NT2/D1 (cell line): ENCODE measurements around the gene EIF4E1B.

ENCODE experiments used
- DNase-seq: peaks from one replicate; pipeline ENCODE4 v3.0.0-alpha.2; 2011; ENCODE audit warnings: low read depth, low spot score
- H3K27me3 ChIP-seq: 2 replicates; pipeline ENCODE4 v1.6.0; 2011; ENCODE audit warnings: mild to moderate bottlenecking; ENCODE audit not compliant: insufficient read length, insufficient read depth
- H3K36me3 ChIP-seq: 2 replicates; pipeline ENCODE4 v1.6.1; 2011; ENCODE audit warnings: mild to moderate bottlenecking, low read length, mixed read lengths; ENCODE audit not compliant: insufficient read depth, insufficient read length
- H3K4me1 ChIP-seq: 2 replicates; pipeline ENCODE4 v1.5.1; 2011; ENCODE audit not compliant: insufficient read depth, insufficient read length
- H3K4me3 ChIP-seq: 2 replicates; pipeline ENCODE4 v1.5.1; 2011; ENCODE audit warnings: low read depth; ENCODE audit not compliant: insufficient read length
- H3K9ac ChIP-seq: 2 replicates; pipeline ENCODE4 v1.6.0; 2011; ENCODE audit warnings: low read depth; ENCODE audit not compliant: insufficient read length
- H3K9me3 ChIP-seq: 2 replicates; pipeline ENCODE4 v1.5.1; 2011; ENCODE audit warnings: mild to moderate bottlenecking, low read length; ENCODE audit not compliant: insufficient read depth
- SUZ12 ChIP-seq: IDR thresholded peaks from 2 replicates; pipeline ENCODE4 v1.6.1; 2011; ENCODE audit not compliant: insufficient read length, insufficient read depth; ENCODE audit errors: extremely low read depth
- YY1 ChIP-seq: IDR thresholded peaks from 2 replicates; pipeline ENCODE4 v1.6.1; 2011; ENCODE audit not compliant: insufficient read length, insufficient read depth
- ZNF274 ChIP-seq: IDR thresholded peaks from 2 replicates; pipeline ENCODE4 v1.6.1; 2011; ENCODE audit warnings: mild to moderate bottlenecking, low read depth, low read length

Gene EIF4E1B

GRCh38 chr5:176629317-176629852 lies 1.1 kb upstream of the EIF4E1B start:
- TF ChIP-seq YY1, result no peak
- TF ChIP-seq ZNF274, result no peak
- no peak for TF ChIP-seq SUZ12
- H3K4me1 ChIP-seq, result peaks cover 8% of the 10 kb centered on the region
- DNase-seq, result no peak
- peak overlapping the region; percentile 70 for H3K9ac ChIP-seq
- peaks cover 39% of the 10 kb centered on the region for H3K27me3 ChIP-seq
- no peaks in the 10 kb centered on the region for H3K36me3 ChIP-seq
- H3K4me3 ChIP-seq, result peak overlapping the region; percentile 70
- H3K9me3 ChIP-seq, result no peaks in the 10 kb centered on the region

- Histone ChIP-seq H3K27me3 (peaks cover 39% of the 10 kb centered on the region), H3K36me3 (no peaks in the 10 kb centered on the region), H3K9ac (peak overlapping the region; percentile 44), H3K4me3 (peak overlapping the region; percentile 70), H3K9me3 (no peaks in the 10 kb centered on the region), H3K4me1 (peaks cover 5% of the 10 kb centered on the region)
- no peak for DNase-seq
- TF ChIP-seq SUZ12 (no peak), YY1 (no peak), ZNF274 (no peak)
These were observed 277 bp downstream of the EIF4E1B start for GRCh38 chr5:176630681-176631222.

- DNase-seq, result no peak
- Histone ChIP-seq H3K36me3 (no peaks in the 10 kb centered on the region), H3K9ac (no peak overlapping the region), H3K4me1 (peaks cover 4% of the 10 kb centered on the region), H3K27me3 (peaks cover 39% of the 10 kb centered on the region), H3K4me3 (no peak overlapping the region), H3K9me3 (no peaks in the 10 kb centered on the region)
- no peak for TF ChIP-seq YY1
- TF ChIP-seq ZNF274, result no peak
- no peak for TF ChIP-seq SUZ12
These were observed 1.1 kb downstream of the EIF4E1B start for GRCh38 chr5:176631383-176632200.

GRCh38 chr5:176632745-176633144 lies 2.3 kb downstream of the EIF4E1B start:
- no peak for TF ChIP-seq YY1
- TF ChIP-seq ZNF274, result no peak
- no peak for TF ChIP-seq SUZ12
- Histone ChIP-seq H3K9me3 (no peaks in the 10 kb centered on the region), H3K27me3 (peaks cover 39% of the 10 kb centered on the region), H3K9ac (no peak overlapping the region), H3K36me3 (no peaks in the 10 kb centered on the region), H3K4me3 (no peak overlapping the region), H3K4me1 (no peaks in the 10 kb centered on the region)
- DNase-seq, result no peak

- TF ChIP-seq YY1 (no peak), ZNF274 (no peak), SUZ12 (no peak)
- H3K27me3 ChIP-seq, result peaks cover 30% of the 10 kb centered on the region
- H3K4me1 ChIP-seq, result no peaks in the 10 kb centered on the region
- H3K9ac ChIP-seq, result no peak overlapping the region
- no peak overlapping the region for H3K4me3 ChIP-seq
- no peaks in the 10 kb centered on the region for H3K9me3 ChIP-seq
- no peaks in the 10 kb centered on the region for H3K36me3 ChIP-seq
- no peak for DNase-seq
These were observed 3.1 kb downstream of the EIF4E1B start for GRCh38 chr5:176633598-176633997.

- Histone ChIP-seq H3K36me3 (no peaks in the 10 kb centered on the region), H3K4me1 (peaks cover 2% of the 10 kb centered on the region), H3K9ac (no peak overlapping the region), H3K27me3 (peaks cover 5% of the 10 kb centered on the region), H3K4me3 (no peak overlapping the region), H3K9me3 (no peaks in the 10 kb centered on the region)
- DNase-seq, result no peak
- TF ChIP-seq SUZ12 (no peak), YY1 (no peak), ZNF274 (no peak)
These were observed 6.0 kb downstream of the EIF4E1B start for GRCh38 chr5:176636426-176636825.

- Histone ChIP-seq H3K4me1 (peaks cover 2% of the 10 kb centered on the region), H3K9me3 (no peaks in the 10 kb centered on the region), H3K27me3 (no peaks in the 10 kb centered on the region), H3K9ac (no peak overlapping the region), H3K36me3 (no peaks in the 10 kb centered on the region), H3K4me3 (no peak overlapping the region)
- no peak for DNase-seq
- TF ChIP-seq SUZ12 (no peak), YY1 (no peak), ZNF274 (no peak)
These were observed 7.1 kb downstream of the EIF4E1B start for GRCh38 chr5:176637556-176637955.
